ENCODE results near the gene LCA5L.

The LCA5L gene

GRCh38 chr21:39364949-39365348 is 80.6 kb downstream of the LCA5L start:
- Mint-ChIP-seq H3K9me3 (no peaks in the 10 kb centered on the region), H3K27me3 (no peaks in the 10 kb centered on the region), H3K27ac (no peak overlapping the region), H3K36me3 (ENCODE audit: low read depth) (no peaks in the 10 kb centered on the region), H3K4me3 (no peak overlapping the region), H3K4me1 (ENCODE audit: low read depth) (no peaks in the 10 kb centered on the region)
- no peak for DNase-seq

GRCh38 chr21:39363607-39364555 is 81.7 kb downstream of the LCA5L start:
- H3K9me3 Mint-ChIP-seq, result no peaks in the 10 kb centered on the region
- no peak overlapping the region for H3K4me3 Mint-ChIP-seq
- no peaks in the 10 kb centered on the region for H3K27me3 Mint-ChIP-seq
- no peaks in the 10 kb centered on the region for H3K36me3 Mint-ChIP-seq (ENCODE audit: low read depth)
- no peaks in the 10 kb centered on the region for H3K4me1 Mint-ChIP-seq (ENCODE audit: low read depth)
- DNase-seq, result no peak
- no peak overlapping the region for H3K27ac Mint-ChIP-seq

- Mint-ChIP-seq H3K9me3 (no peaks in the 10 kb centered on the region), H3K4me3 (no peak overlapping the region), H3K27ac (no peak overlapping the region), H3K36me3 (ENCODE audit: low read depth) (no peaks in the 10 kb centered on the region), H3K27me3 (no peaks in the 10 kb centered on the region), H3K4me1 (ENCODE audit: low read depth) (no peaks in the 10 kb centered on the region)
- DNase-seq, result no peak
Measured at GRCh38 chr21:39362733-39363132, 82.8 kb downstream of the LCA5L start.

GRCh38 chr21:39359382-39359781 is 86.2 kb downstream of the LCA5L start:
- H3K9me3 Mint-ChIP-seq, result no peaks in the 10 kb centered on the region
- H3K27me3 Mint-ChIP-seq, result no peaks in the 10 kb centered on the region
- no peaks in the 10 kb centered on the region for H3K4me1 Mint-ChIP-seq (ENCODE audit: low read depth)
- H3K27ac Mint-ChIP-seq, result no peak overlapping the region
- no peaks in the 10 kb centered on the region for H3K36me3 Mint-ChIP-seq (ENCODE audit: low read depth)
- H3K4me3 Mint-ChIP-seq, result no peak overlapping the region
- DNase-seq, result no peak
